Activated CD4-positive, alpha-beta memory T cell treated with anti-CD3 and anti-CD28 coated beads, Interleukin-2, amount 10 ng/mL, durations not matched to agents 7 days and 5 days (primary cell): ENCODE measurements around the gene NTRK2. TPM values are rescaled to one million over a fixed set of nuclear protein-coding genes. Genes with fewer than 3 reads are reported as not detected.

ENCODE experiments used
- CTCF ChIA-PET: fragments of 350-600 bp; sonication (Branson Sonifier 250); formaldehyde crosslinking; loops from one replicate; lab custom pipeline; 2021; ENCODE audit warnings: antibody characterized with exemption, inconsistent platforms; lab: Charles Lee
- POLR2A ChIA-PET: fragments of 350-600 bp; sonication (Branson Sonifier 250); formaldehyde crosslinking; loops from one replicate; lab custom pipeline; 2021; ENCODE audit warnings: antibody characterized with exemption; lab: Charles Lee
- DNase-seq: peaks from one replicate; pipeline ENCODE4 v3.0.0-alpha.2; 2020
- H3K27ac Mint-ChIP-seq: one replicate; pipeline ENCODE4 v1.8.0; 2021; ENCODE audit warnings: mild to moderate bottlenecking, mixed read lengths
- H3K27me3 Mint-ChIP-seq: one replicate; pipeline ENCODE4 v1.8.0; 2021; ENCODE audit warnings: mixed read lengths
- H3K36me3 Mint-ChIP-seq: one replicate; pipeline ENCODE4 v1.8.0; 2021; ENCODE audit warnings: low read depth, mixed read lengths
- H3K4me1 Mint-ChIP-seq: one replicate; pipeline ENCODE4 v1.8.0; 2021; ENCODE audit warnings: mixed read lengths
- H3K4me3 Mint-ChIP-seq: one replicate; pipeline ENCODE4 v1.8.0; 2021; ENCODE audit warnings: mild to moderate bottlenecking, mixed read lengths
- H3K9me3 Mint-ChIP-seq: one replicate; pipeline ENCODE4 v1.8.0; 2021; ENCODE audit warnings: mixed read lengths
- total RNA-seq, 2 experiments: library from RNA; stranded (reverse); gene quantifications; one replicate each; pipeline ENCODE4 v1.2.3, GENCODE V29; 2021

NTRK2 gene
- total RNA-seq, 2 experiments from 2014 or later, result 2.2 to 2.3 TPM

GRCh38 chr9:84775056-84775643 lies 105.6 kb downstream of the NTRK2 start:
- no peak overlapping the region for H3K27ac Mint-ChIP-seq
- H3K4me3 Mint-ChIP-seq, result no peak overlapping the region
- CTCF ChIA-PET, result no interaction called here
- POLR2A ChIA-PET, result no interaction called here
- H3K27me3 Mint-ChIP-seq, result peaks cover 3% of the 10 kb centered on the region
- H3K36me3 Mint-ChIP-seq, result no peaks in the 10 kb centered on the region
- H3K9me3 Mint-ChIP-seq, result peaks cover 2% of the 10 kb centered on the region
- DNase-seq, result no peak
- peaks cover 14% of the 10 kb centered on the region for H3K4me1 Mint-ChIP-seq

- H3K36me3 Mint-ChIP-seq, result no peaks in the 10 kb centered on the region
- POLR2A ChIA-PET, result no interaction called here
- no peak overlapping the region for H3K4me3 Mint-ChIP-seq
- no peak for DNase-seq
- H3K9me3 Mint-ChIP-seq, result peaks cover 2% of the 10 kb centered on the region
- H3K27me3 Mint-ChIP-seq, result peaks cover 7% of the 10 kb centered on the region
- no peak overlapping the region for H3K27ac Mint-ChIP-seq
- CTCF ChIA-PET, result interaction anchor here (2.7 to 5.8 kb wide), 2 partner anchors 69 to 82 kb away, joined by 10 to 103 read pairs; no protein-coding TSS in a partner anchor
- H3K4me1 Mint-ChIP-seq, result peaks cover 10% of the 10 kb centered on the region
Observed at GRCh38 chr9:84778570-84778969, 109.0 kb downstream of the NTRK2 start.

- no peak overlapping the region for H3K27ac Mint-ChIP-seq
- H3K27me3 Mint-ChIP-seq, result peaks cover 12% of the 10 kb centered on the region
Observed at GRCh38 chr9:84779883-84780282, 110.4 kb downstream of the NTRK2 start.

GRCh38 chr9:84780385-84780784 lies 110.9 kb downstream of the NTRK2 start:
- Mint-ChIP-seq H3K4me1 (peaks cover 6% of the 10 kb centered on the region), H3K27me3 (peaks cover 16% of the 10 kb centered on the region), H3K27ac (no peak overlapping the region), H3K36me3 (no peaks in the 10 kb centered on the region), H3K4me3 (no peak overlapping the region), H3K9me3 (peaks cover 2% of the 10 kb centered on the region)
- ChIA-PET POLR2A (interaction anchor here (1.0 kb wide), 1 partner anchor 82 kb away, joined by 3 read pairs; no protein-coding TSS in a partner anchor), CTCF (interaction anchor here (0.9 to 5.8 kb wide), 7 partner anchors 39 to 383 kb away, joined by 3 to 103 read pairs (median 10); no protein-coding TSS in a partner anchor)
- DNase-seq, result no peak

More at GRCh38 chr9:84779883-84780282, 110.4 kb downstream of the NTRK2 start:
- DNase-seq, result no peak
- no peaks in the 10 kb centered on the region for H3K36me3 Mint-ChIP-seq
- H3K4me3 Mint-ChIP-seq, result no peak overlapping the region
- H3K4me1 Mint-ChIP-seq, result peaks cover 6% of the 10 kb centered on the region
- H3K9me3 Mint-ChIP-seq, result peaks cover 2% of the 10 kb centered on the region
- POLR2A ChIA-PET, result interaction anchor here (1.0 kb wide), 1 partner anchor 82 kb away, joined by 3 read pairs; no protein-coding TSS in a partner anchor
- CTCF ChIA-PET, result interaction anchor here (1.2 to 5.8 kb wide), 6 partner anchors 70 to 383 kb away, joined by 5 to 103 read pairs (median 10); no protein-coding TSS in a partner anchor

GRCh38 chr9:84781458-84781857 lies 111.9 kb downstream of the NTRK2 start:
- ChIA-PET CTCF (interaction anchor here (0.7 to 5.8 kb wide), 10 partner anchors 10 to 384 kb away, joined by 3 to 103 read pairs (median 6); no protein-coding TSS in a partner anchor), POLR2A (interaction anchor here (1.4 kb wide), 1 partner anchor 72 kb away, joined by 3 read pairs; no protein-coding TSS in a partner anchor)
- no peaks in the 10 kb centered on the region for H3K36me3 Mint-ChIP-seq
- H3K27me3 Mint-ChIP-seq, result peaks cover 20% of the 10 kb centered on the region
- DNase-seq, result peak; percentile 29
- H3K9me3 Mint-ChIP-seq, result peaks cover 2% of the 10 kb centered on the region
- no peak overlapping the region for H3K27ac Mint-ChIP-seq
- H3K4me1 Mint-ChIP-seq, result peaks cover 6% of the 10 kb centered on the region
- H3K4me3 Mint-ChIP-seq, result no peak overlapping the region

GRCh38 chr9:84781931-84782866 lies 112.7 kb downstream of the NTRK2 start:
- H3K27ac Mint-ChIP-seq, result no peak overlapping the region
- POLR2A ChIA-PET, result interaction anchor here (1.4 kb wide), 1 partner anchor 72 kb away, joined by 3 read pairs; no protein-coding TSS in a partner anchor
- CTCF ChIA-PET, result interaction anchor here (0.7 to 5.8 kb wide), 10 partner anchors 9 to 385 kb away, joined by 3 to 103 read pairs (median 6); no protein-coding TSS in a partner anchor
- no peaks in the 10 kb centered on the region for H3K36me3 Mint-ChIP-seq
- H3K27me3 Mint-ChIP-seq, result peaks cover 16% of the 10 kb centered on the region
- no peak for DNase-seq
- no peak overlapping the region for H3K4me3 Mint-ChIP-seq
- H3K9me3 Mint-ChIP-seq, result no peaks in the 10 kb centered on the region
- peaks cover 6% of the 10 kb centered on the region for H3K4me1 Mint-ChIP-seq

GRCh38 chr9:84785792-84786547 lies 116.4 kb downstream of the NTRK2 start:
- H3K27ac Mint-ChIP-seq, result no peak overlapping the region
- H3K9me3 Mint-ChIP-seq, result no peaks in the 10 kb centered on the region
- DNase-seq, result no peak
- no peak overlapping the region for H3K4me3 Mint-ChIP-seq
- H3K27me3 Mint-ChIP-seq, result peaks cover 22% of the 10 kb centered on the region
- H3K4me1 Mint-ChIP-seq, result peaks cover 2% of the 10 kb centered on the region
- ChIA-PET CTCF (interaction anchor here (0.8 kb wide), 1 partner anchor 89 kb away, joined by 3 read pairs; no protein-coding TSS in a partner anchor), POLR2A (no interaction called here)
- H3K36me3 Mint-ChIP-seq, result no peaks in the 10 kb centered on the region

GRCh38 chr9:84788803-84789462 lies 119.4 kb downstream of the NTRK2 start:
- Mint-ChIP-seq H3K27me3 (peaks cover 26% of the 10 kb centered on the region), H3K9me3 (no peaks in the 10 kb centered on the region), H3K4me1 (no peaks in the 10 kb centered on the region), H3K27ac (no peak overlapping the region), H3K4me3 (no peak overlapping the region), H3K36me3 (no peaks in the 10 kb centered on the region)
- ChIA-PET POLR2A (no interaction called here), CTCF (interaction anchor here (1.4 kb wide), 1 partner anchor 92 kb away, joined by 8 read pairs; no protein-coding TSS in a partner anchor)
- no peak for DNase-seq

GRCh38 chr9:84789463-84789830 lies 119.9 kb downstream of the NTRK2 start:
- DNase-seq, result no peak
- H3K4me3 Mint-ChIP-seq, result no peak overlapping the region
- POLR2A ChIA-PET, result no interaction called here

GRCh38 chr9:84791643-84792042 lies 122.1 kb downstream of the NTRK2 start:
- POLR2A ChIA-PET, result no interaction called here
- CTCF ChIA-PET, result interaction anchor here (1.9 kb wide), 1 partner anchor 10 kb away, joined by 7 read pairs; no protein-coding TSS in a partner anchor
- Mint-ChIP-seq H3K36me3 (no peaks in the 10 kb centered on the region), H3K27me3 (peaks cover 16% of the 10 kb centered on the region), H3K4me3 (no peak overlapping the region), H3K27ac (no peak overlapping the region), H3K4me1 (no peaks in the 10 kb centered on the region), H3K9me3 (no peaks in the 10 kb centered on the region)
- DNase-seq, result no peak

More at GRCh38 chr9:84789463-84789830, 119.9 kb downstream of the NTRK2 start:
- H3K9me3 Mint-ChIP-seq, result no peaks in the 10 kb centered on the region
- CTCF ChIA-PET, result no interaction called here
- peaks cover 24% of the 10 kb centered on the region for H3K27me3 Mint-ChIP-seq
- H3K4me1 Mint-ChIP-seq, result no peaks in the 10 kb centered on the region
- no peak overlapping the region for H3K27ac Mint-ChIP-seq
- H3K36me3 Mint-ChIP-seq, result no peaks in the 10 kb centered on the region

- ChIA-PET POLR2A (no interaction called here), CTCF (no interaction called here)
Observed at GRCh38 chr9:84793251-84793650, 123.7 kb downstream of the NTRK2 start.

More at GRCh38 chr9:84793251-84793650, 123.7 kb downstream of the NTRK2 start:
- no peak for DNase-seq
- Mint-ChIP-seq H3K4me1 (no peaks in the 10 kb centered on the region), H3K27ac (no peak overlapping the region), H3K4me3 (no peak overlapping the region), H3K9me3 (no peaks in the 10 kb centered on the region), H3K36me3 (no peaks in the 10 kb centered on the region), H3K27me3 (peaks cover 16% of the 10 kb centered on the region)
